WTC11 (cell line): ENCODE measurements around the gene ANKZF1. TPM values are rescaled to one million over a fixed set of nuclear protein-coding genes. Genes with fewer than 3 reads are reported as not detected.

Experiments
- ATAC-seq: fragments of 200-7000 bp; cut with Tn5 transposase; 2 replicates; pipeline ENCODE4 v1.10.0; 2021; ENCODE audit warnings: mild to moderate bottlenecking, moderate library complexity
- CTCF ChIA-PET: fragments of 300-600 bp; sonication (Branson Sonifier 250); formaldehyde crosslinking; loops from one replicate; lab custom pipeline; 2021; ENCODE audit warnings: antibody characterized with exemption; lab: Charles Lee
- POLR2A ChIA-PET: fragments of 350-600 bp; sonication (Branson Sonifier 250); formaldehyde crosslinking; loops from one replicate; lab custom pipeline; 2021; ENCODE audit warnings: antibody characterized with exemption; lab: Charles Lee
- DNase-seq: peaks from one replicate; pipeline ENCODE4 v3.0.0; 2021; ENCODE audit warnings: low spot score
- H3K27ac Mint-ChIP-seq: 2 replicates; pipeline ENCODE4 v1.8.0; 2021; ENCODE audit warnings: mixed read lengths
- H3K27me3 Mint-ChIP-seq: 2 replicates; pipeline ENCODE4 v1.8.0; 2021; ENCODE audit warnings: low read depth, mild to moderate bottlenecking, moderate library complexity, mixed read lengths
- H3K36me3 Mint-ChIP-seq: 2 replicates; pipeline ENCODE4 v1.8.0; 2021; ENCODE audit warnings: mixed read lengths
- H3K4me1 Mint-ChIP-seq: 2 replicates; pipeline ENCODE4 v1.8.0; 2022; ENCODE audit warnings: mixed read lengths
- H3K4me3 Mint-ChIP-seq: 2 replicates; pipeline ENCODE4 v1.8.0; 2021; ENCODE audit warnings: mild to moderate bottlenecking, moderate library complexity, mixed read lengths
- H3K9me3 Mint-ChIP-seq: 2 replicates; pipeline ENCODE4 v1.8.0; 2021; ENCODE audit warnings: mixed read lengths
- ATF1 ChIP-seq: sonication (generic); formaldehyde crosslinking; IDR thresholded peaks from 2 replicates; pipeline ENCODE4 v1.8.1; 2023; ENCODE audit warnings: mild to moderate bottlenecking, moderate library complexity, missing genetic modification reagents
- CBFB ChIP-seq: sonication (generic); formaldehyde crosslinking; IDR thresholded peaks from 2 replicates; pipeline ENCODE4 v1.8.1; 2022; ENCODE audit warnings: mild to moderate bottlenecking, low read depth, missing genetic modification reagents
- CREM ChIP-seq: sonication (generic); formaldehyde crosslinking; IDR thresholded peaks from 2 replicates; pipeline ENCODE4 v1.8.1; 2022; ENCODE audit warnings: mild to moderate bottlenecking, missing genetic modification reagents, moderate library complexity
- JAZF1 ChIP-seq: fragments of 250-450 bp; sonication (Bioruptor Pico); IDR thresholded peaks from 2 replicates; pipeline ENCODE4 v1.9.0; 2021; ENCODE audit warnings: moderate library complexity, mild to moderate bottlenecking, inconsistent platforms
- KAT7 ChIP-seq: sonication (generic); formaldehyde crosslinking; IDR thresholded peaks from 2 replicates; pipeline ENCODE4 v1.8.1; 2023; ENCODE audit warnings: missing genetic modification reagents, mild to moderate bottlenecking, borderline replicate concordance
- MLX ChIP-seq: sonication (generic); formaldehyde crosslinking; IDR thresholded peaks from 2 replicates; pipeline ENCODE4 v1.8.1; 2023; ENCODE audit warnings: mild to moderate bottlenecking, missing genetic modification reagents, moderate library complexity
- MYBL2 ChIP-seq: sonication (generic); formaldehyde crosslinking; IDR thresholded peaks from 2 replicates; pipeline ENCODE4 v1.8.1; 2023; ENCODE audit warnings: mild to moderate bottlenecking, moderate library complexity, missing genetic modification reagents
- NFE2L1 ChIP-seq: sonication (generic); formaldehyde crosslinking; IDR thresholded peaks from 2 replicates; pipeline ENCODE4 v1.8.1; 2023; ENCODE audit warnings: missing genetic modification reagents
- PRRX2 ChIP-seq: fragments of 250-450 bp; sonication (Bioruptor Pico); IDR thresholded peaks from 2 replicates; pipeline ENCODE4 v1.8.0; 2021; ENCODE audit warnings: mild to moderate bottlenecking
- RELA ChIP-seq: sonication (generic); formaldehyde crosslinking; IDR thresholded peaks from 2 replicates; pipeline ENCODE4 v1.8.1; 2022; ENCODE audit warnings: missing genetic modification reagents, mild to moderate bottlenecking, borderline replicate concordance
- SMAD3 ChIP-seq: sonication (generic); formaldehyde crosslinking; IDR thresholded peaks from 2 replicates; pipeline ENCODE4 v1.8.0; 2022; ENCODE audit warnings: missing genetic modification reagents, mild to moderate bottlenecking, borderline replicate concordance
- TEAD1 ChIP-seq: sonication (generic); formaldehyde crosslinking; IDR thresholded peaks from 2 replicates; pipeline ENCODE4 v1.8.0; 2022; ENCODE audit warnings: mild to moderate bottlenecking, missing genetic modification reagents
- TEAD4 ChIP-seq: sonication (generic); formaldehyde crosslinking; IDR thresholded peaks from 2 replicates; pipeline ENCODE4 v1.8.0; 2022; ENCODE audit warnings: mild to moderate bottlenecking, missing genetic modification reagents
- TP53 ChIP-seq: sonication (generic); formaldehyde crosslinking; IDR thresholded peaks from 2 replicates; pipeline ENCODE4 v1.8.1; 2023; ENCODE audit warnings: mild to moderate bottlenecking, missing genetic modification reagents
- ZBTB21 ChIP-seq: sonication (generic); formaldehyde crosslinking; IDR thresholded peaks from 2 replicates; pipeline ENCODE4 v1.8.1; 2023; ENCODE audit warnings: mild to moderate bottlenecking, missing genetic modification reagents, borderline replicate concordance
- ZNF232 ChIP-seq: sonication (generic); formaldehyde crosslinking; IDR thresholded peaks from 2 replicates; pipeline ENCODE4 v1.8.0; 2022; ENCODE audit warnings: mild to moderate bottlenecking, missing genetic modification reagents
- ZNF317 ChIP-seq: sonication (generic); formaldehyde crosslinking; IDR thresholded peaks from 2 replicates; pipeline ENCODE4 v1.8.1; 2023; ENCODE audit warnings: low read depth, mild to moderate bottlenecking, moderate library complexity, missing genetic modification reagents, borderline replicate concordance
- ZNF423 ChIP-seq: fragments of 250-450 bp; sonication (Bioruptor Pico); IDR thresholded peaks from 2 replicates; pipeline ENCODE4 v2.1.2; 2022; ENCODE audit warnings: mild to moderate bottlenecking, moderate library complexity
- total RNA-seq: library from RNA; stranded (reverse); gene quantifications from 3 replicates; pipeline ENCODE4 v1.2.3, GENCODE V29; 2021
- TF ChIP-seq, protein P1 (sequence below): sonication (generic); formaldehyde crosslinking; IDR thresholded peaks from 2 replicates; pipeline ENCODE4 v1.8.0; 2023; ENCODE audit warnings: missing genetic modification reagents
- TF ChIP-seq, protein P2 (sequence below): sonication (generic); formaldehyde crosslinking; IDR thresholded peaks from 2 replicates; pipeline ENCODE4 v1.8.0; 2023; ENCODE audit warnings: mild to moderate bottlenecking, missing genetic modification reagents
- TF ChIP-seq, protein P3 (sequence below): sonication (generic); formaldehyde crosslinking; IDR thresholded peaks from 2 replicates; pipeline ENCODE4 v1.8.0; 2022; ENCODE audit warnings: mild to moderate bottlenecking, missing genetic modification reagents
- TF ChIP-seq, protein P4 (sequence below): sonication (generic); formaldehyde crosslinking; IDR thresholded peaks from 2 replicates; pipeline ENCODE4 v1.8.1; 2023; ENCODE audit warnings: mild to moderate bottlenecking, moderate library complexity, missing genetic modification reagents
- TF ChIP-seq, protein P5 (sequence below): sonication (generic); formaldehyde crosslinking; IDR thresholded peaks from 2 replicates; pipeline ENCODE4 v1.8.1; 2023; ENCODE audit warnings: mild to moderate bottlenecking, missing genetic modification reagents, moderate library complexity

Gene ANKZF1
- total RNA-seq, 1 experiment from 2014 or later = 70.4 TPM

GRCh38 chr2:219244789-219245147 lies 15.2 kb downstream of the ANKZF1 start:
- Mint-ChIP-seq H3K36me3 (0 out of 2 replicates have a peak, but pooled peaks cover 6% of the 10 kb centered on the region), H3K4me1 (peaks cover 22% of the 10 kb centered on the region), H3K4me3 (peak overlapping the region; percentile 93), H3K9me3 (no peaks in the 10 kb centered on the region), H3K27ac (peak overlapping the region; percentile 70; the same call in 1 of the 2 replicates), H3K27me3 (no peaks in the 10 kb centered on the region)
- DNase-seq (no peak), ATAC-seq (no peak)
- POLR2A ChIA-PET = interaction anchor here (0.9 to 1.8 kb wide), 9 partner anchors 9 to 143 kb away, joined by 3 to 14 read pairs (median 6); partner anchors contain the start of genes ABCB6, ANKZF1, ATG9A and DNAJB2
- CTCF ChIA-PET = interaction anchor here (0.6 to 1.7 kb wide), 16 partner anchors 10 to 285 kb away, joined by 3 to 20 read pairs (median 4); partner anchors contain the start of genes CNPPD1, DNAJB2 and ZFAND2B
- TF ChIP-seq, protein P1, sequence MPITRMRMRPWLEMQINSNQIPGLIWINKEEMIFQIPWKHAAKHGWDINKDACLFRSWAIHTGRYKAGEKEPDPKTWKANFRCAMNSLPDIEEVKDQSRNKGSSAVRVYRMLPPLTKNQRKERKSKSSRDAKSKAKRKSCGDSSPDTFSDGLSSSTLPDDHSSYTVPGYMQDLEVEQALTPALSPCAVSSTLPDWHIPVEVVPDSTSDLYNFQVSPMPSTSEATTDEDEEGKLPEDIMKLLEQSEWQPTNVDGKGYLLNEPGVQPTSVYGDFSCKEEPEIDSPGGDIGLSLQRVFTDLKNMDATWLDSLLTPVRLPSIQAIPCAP (CRISPR knock-in tag) = no peak
- no peak for TF ChIP-seq RELA
- TF ChIP-seq TEAD4 (CRISPR knock-in tag) = no peak
- no peak for TF ChIP-seq NFE2L1 (CRISPR knock-in tag)
- no peak for TF ChIP-seq MLX (CRISPR knock-in tag)
- TF ChIP-seq ZNF232 (CRISPR knock-in tag) = no peak
- TF ChIP-seq CBFB (CRISPR knock-in tag) = no peak
- no peak for TF ChIP-seq JAZF1 (CRISPR knock-in tag)
- no peak for TF ChIP-seq ZNF423 (CRISPR knock-in tag)
- TF ChIP-seq, protein P2, sequence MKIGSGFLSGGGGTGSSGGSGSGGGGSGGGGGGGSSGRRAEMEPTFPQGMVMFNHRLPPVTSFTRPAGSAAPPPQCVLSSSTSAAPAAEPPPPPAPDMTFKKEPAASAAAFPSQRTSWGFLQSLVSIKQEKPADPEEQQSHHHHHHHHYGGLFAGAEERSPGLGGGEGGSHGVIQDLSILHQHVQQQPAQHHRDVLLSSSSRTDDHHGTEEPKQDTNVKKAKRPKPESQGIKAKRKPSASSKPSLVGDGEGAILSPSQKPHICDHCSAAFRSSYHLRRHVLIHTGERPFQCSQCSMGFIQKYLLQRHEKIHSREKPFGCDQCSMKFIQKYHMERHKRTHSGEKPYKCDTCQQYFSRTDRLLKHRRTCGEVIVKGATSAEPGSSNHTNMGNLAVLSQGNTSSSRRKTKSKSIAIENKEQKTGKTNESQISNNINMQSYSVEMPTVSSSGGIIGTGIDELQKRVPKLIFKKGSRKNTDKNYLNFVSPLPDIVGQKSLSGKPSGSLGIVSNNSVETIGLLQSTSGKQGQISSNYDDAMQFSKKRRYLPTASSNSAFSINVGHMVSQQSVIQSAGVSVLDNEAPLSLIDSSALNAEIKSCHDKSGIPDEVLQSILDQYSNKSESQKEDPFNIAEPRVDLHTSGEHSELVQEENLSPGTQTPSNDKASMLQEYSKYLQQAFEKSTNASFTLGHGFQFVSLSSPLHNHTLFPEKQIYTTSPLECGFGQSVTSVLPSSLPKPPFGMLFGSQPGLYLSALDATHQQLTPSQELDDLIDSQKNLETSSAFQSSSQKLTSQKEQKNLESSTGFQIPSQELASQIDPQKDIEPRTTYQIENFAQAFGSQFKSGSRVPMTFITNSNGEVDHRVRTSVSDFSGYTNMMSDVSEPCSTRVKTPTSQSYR (CRISPR knock-in tag) = no peak
- TF ChIP-seq KAT7 = no peak

- POLR2A ChIA-PET = interaction anchor here (0.9 to 1.8 kb wide), 9 partner anchors 9 to 142 kb away, joined by 3 to 14 read pairs (median 6); partner anchors contain the start of genes ABCB6, ANKZF1, ATG9A and DNAJB2
- H3K4me3 Mint-ChIP-seq = peak within 1 kb of the TSS; percentile 93
- H3K27me3 Mint-ChIP-seq = no peaks in the 10 kb centered on the region
- ATAC-seq (peak; percentile 84), DNase-seq (peak; percentile 96)
- CTCF ChIA-PET = interaction anchor here (0.6 to 1.7 kb wide), 16 partner anchors 9 to 285 kb away, joined by 3 to 20 read pairs (median 4); partner anchors contain the start of genes CNPPD1, DNAJB2 and ZFAND2B
- peak within 1 kb of the TSS; percentile 96 for H3K27ac Mint-ChIP-seq
- no peaks in the 10 kb centered on the region for H3K9me3 Mint-ChIP-seq
- H3K4me1 Mint-ChIP-seq = peaks cover 22% of the 10 kb centered on the region
- peaks cover 8% of the 10 kb centered on the region; the same call in 1 of the 2 replicates for H3K36me3 Mint-ChIP-seq
- TF ChIP-seq TEAD1 (CRISPR knock-in tag) (peak; percentile 81; the same call in 1 of the 2 replicates), ZNF317 (0 out of 2 replicates have a peak, but pooled peaks have one; percentile 28), TP53 (CRISPR knock-in tag) (peak; percentile 91), ZBTB21 (CRISPR knock-in tag) (peak; percentile 79; the same call in 1 of the 2 replicates), SMAD3 (CRISPR knock-in tag) (no peak), PRRX2 (CRISPR knock-in tag) (no peak), MYBL2 (peak; percentile 92; the same call in 1 of the 2 replicates), ATF1 (CRISPR knock-in tag) (no peak), CREM (peak; percentile 99)
- TF ChIP-seq, protein P3, sequence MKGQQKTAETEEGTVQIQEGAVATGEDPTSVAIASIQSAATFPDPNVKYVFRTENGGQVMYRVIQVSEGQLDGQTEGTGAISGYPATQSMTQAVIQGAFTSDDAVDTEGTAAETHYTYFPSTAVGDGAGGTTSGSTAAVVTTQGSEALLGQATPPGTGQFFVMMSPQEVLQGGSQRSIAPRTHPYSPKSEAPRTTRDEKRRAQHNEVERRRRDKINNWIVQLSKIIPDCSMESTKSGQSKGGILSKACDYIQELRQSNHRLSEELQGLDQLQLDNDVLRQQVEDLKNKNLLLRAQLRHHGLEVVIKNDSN (CRISPR knock-in tag) = 0 out of 2 replicates have a peak, but pooled peaks have one; percentile 31
- TF ChIP-seq, protein P4, sequence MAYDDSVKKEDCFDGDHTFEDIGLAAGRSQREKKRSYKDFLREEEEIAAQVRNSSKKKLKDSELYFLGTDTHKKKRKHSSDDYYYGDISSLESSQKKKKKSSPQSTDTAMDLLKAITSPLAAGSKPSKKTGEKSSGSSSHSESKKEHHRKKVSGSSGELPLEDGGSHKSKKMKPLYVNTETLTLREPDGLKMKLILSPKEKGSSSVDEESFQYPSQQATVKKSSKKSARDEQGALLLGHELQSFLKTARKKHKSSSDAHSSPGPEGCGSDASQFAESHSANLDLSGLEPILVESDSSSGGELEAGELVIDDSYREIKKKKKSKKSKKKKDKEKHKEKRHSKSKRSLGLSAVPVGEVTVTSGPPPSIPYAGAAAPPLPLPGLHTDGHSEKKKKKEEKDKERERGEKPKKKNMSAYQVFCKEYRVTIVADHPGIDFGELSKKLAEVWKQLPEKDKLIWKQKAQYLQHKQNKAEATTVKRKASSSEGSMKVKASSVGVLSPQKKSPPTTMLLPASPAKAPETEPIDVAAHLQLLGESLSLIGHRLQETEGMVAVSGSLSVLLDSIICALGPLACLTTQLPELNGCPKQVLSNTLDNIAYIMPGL (CRISPR knock-in tag) = peak; percentile 63
- TF ChIP-seq, protein P5, sequence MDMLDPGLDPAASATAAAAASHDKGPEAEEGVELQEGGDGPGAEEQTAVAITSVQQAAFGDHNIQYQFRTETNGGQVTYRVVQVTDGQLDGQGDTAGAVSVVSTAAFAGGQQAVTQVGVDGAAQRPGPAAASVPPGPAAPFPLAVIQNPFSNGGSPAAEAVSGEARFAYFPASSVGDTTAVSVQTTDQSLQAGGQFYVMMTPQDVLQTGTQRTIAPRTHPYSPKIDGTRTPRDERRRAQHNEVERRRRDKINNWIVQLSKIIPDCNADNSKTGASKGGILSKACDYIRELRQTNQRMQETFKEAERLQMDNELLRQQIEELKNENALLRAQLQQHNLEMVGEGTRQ = peak; percentile 16; the same call in 1 of the 2 replicates
- TF ChIP-seq, protein P2 (CRISPR knock-in tag) = 0 out of 2 replicates have a peak, but pooled peaks have one; percentile 41
These were observed 15.7 kb downstream of the ANKZF1 start, which contains the start of the genes GLB1L and STK16 for GRCh38 chr2:219245148-219245898. Gene GLB1L (minus strand): TSS chr2:219245444. CDS start chr2:219243573, 1,871 bp downstream. Gene STK16 (plus strand): TSS chr2:219245479. CDS start chr2:219246000, 521 bp downstream.
